Measurements from ENCODE around the gene CEMP1.

Gene CEMP1

DNA sequence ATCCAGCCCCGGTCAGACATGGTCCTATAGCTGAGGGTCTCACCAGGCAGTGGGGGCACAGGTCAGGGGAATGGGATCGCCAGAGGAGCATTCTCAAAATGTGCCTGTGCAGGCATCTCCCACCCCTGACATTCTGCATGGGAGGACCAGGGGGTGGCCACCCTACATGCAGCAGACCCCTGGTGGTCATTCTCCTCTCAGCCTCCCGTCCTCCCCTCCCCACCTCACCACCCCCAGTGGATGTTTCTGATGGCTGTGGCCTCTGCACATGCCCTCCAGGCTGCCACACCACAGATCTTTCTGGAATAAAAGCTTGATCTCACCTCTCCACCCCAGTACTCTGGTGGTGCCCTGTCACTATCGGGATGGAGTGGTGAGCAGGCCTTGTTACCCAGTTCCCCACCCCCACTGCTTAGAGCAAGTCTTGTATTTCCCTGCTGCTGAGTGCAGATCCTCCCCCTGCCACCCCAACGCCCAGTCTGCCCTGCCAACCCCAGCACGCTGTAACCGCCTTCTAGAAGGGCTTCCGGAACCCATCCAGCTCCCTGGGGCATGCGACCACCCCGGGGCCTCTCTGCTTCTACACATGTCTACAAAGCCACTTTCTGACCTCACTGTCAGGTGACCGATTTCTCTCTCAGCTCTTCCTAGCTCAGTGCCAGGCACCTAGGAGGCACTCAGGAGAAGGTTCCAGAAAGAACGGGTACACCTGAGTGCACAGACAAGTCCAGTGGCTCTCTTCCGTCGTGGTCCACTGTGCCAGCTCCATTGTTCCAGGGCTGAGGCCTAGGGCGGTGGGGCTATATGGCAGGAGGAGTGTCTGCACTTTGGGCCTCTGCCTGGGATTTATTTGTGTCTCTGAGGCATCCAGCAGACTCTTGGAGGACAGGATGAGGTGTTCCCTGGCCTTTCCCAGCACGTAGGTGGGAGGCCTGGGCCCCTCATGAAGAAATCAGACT, 47.0 kb downstream of the CEMP1 start:
- DNase-seq: no peak

DNA sequence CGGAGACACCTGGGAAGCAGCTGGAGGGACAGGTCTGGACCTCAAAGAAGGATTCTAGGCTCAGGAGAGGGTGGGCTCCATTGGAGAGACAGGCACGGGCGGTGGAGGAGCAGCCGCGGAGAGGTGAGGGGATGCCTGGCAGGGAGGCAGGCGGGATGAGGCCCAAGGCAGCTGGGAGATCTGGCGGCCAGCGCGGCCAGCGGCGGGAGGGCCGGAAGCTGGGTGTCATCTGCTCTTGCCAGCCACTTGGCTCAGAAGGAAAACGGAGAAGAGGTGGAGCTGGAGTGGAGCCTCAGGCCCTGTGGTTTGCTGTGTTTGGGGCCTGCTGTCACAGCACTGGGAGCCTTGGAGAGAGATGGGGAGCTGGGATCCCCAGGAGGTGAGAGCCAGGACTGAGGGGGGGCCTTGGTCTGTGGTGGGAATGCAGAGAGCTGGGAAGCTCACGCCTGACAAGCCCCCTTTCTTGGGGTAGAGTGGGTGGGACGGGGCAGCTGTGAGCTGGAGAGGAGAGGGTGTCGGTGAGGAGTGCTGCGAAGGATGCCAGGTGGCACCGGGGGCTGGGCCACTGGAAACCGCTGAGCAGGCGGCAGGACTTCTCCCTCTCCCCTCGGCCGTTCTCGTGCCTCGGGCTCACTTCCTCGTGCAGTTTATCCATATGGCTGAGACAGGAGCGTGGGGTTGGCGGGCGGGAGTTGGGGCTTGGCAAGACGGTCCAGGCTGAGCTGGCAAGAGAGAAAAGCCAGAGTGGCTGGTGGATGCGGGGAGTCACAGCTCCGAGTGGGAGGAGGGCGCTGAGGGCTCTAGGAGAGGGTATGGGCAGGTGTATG, 48.3 kb downstream of the CEMP1 start:
- no peak for DNase-seq

DNA sequence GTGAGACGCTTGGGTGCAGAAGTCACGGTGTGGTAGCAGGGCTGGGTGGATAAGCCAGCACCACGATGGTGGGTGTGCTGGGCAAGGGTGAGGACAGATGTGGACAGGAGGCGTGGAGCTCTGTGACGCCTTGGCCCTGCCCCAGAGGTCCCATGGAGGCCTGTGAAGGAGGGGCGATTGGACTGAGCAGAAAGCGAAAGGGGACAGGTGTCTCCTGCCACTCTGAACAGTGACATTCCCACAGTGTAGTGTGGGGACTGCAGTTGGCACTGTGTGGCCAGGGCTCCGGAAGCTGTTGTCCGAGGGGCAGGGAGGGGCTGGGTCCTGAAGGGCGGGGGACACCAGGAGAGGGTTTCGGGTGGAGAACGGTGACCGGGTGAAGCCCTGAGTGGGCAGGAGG, 49.0 kb downstream of the CEMP1 start:
- DNase-seq: no peak

DNA sequence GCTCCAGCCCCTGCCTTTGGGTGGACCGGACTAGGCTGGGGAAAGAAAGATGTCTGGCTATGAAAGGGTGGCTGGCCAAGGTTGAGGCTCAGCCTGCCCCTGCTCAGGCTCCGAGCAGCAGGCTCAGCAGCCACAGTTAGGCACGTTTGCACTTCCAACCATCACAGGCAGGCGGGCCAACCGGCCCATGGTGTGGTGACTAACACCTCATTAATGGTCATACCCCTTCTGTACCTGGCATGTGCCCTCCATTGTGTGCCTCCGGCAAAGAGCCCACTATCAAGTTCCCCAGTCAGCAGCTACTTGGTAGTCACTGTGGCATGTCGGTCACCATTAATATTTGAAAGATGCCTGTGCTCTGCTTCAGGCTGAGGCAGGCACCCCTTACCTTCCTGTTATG, 49.5 kb downstream of the CEMP1 start:
- no peak for DNase-seq

DNA sequence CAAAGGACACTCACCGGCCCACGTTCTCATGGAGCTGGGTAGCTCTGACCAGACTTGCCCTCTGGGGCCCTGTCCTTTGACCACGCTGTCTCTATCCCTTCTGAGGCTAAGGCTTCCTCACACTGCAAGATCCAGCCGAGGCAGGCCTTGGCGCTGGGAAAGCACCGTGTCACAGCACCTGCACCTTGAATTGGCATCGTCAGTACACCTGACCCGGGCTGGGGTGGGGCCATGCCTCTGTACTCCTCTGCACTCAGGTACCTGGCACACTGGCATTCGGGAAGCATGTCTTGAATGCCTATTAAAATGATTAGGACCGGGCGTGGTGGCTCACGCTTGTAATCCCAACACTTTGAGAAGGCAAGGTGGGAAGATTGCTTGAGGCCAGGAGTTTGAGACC, 50.3 kb downstream of the CEMP1 start:
- no peak for DNase-seq
